AG04449 (cell line): Measurements from ENCODE around the gene MISP3.

Experiments used
- CTCF ChIA-PET: fragments of 350-600 bp; formaldehyde crosslinking; extraction: SDS; loops from one replicate; lab custom pipeline; 2021; ENCODE audit warnings: antibody characterized with exemption; lab: Yijun Ruan, JAX
- POLR2A ChIA-PET: fragments of 400-600, 350-600 bp; formaldehyde crosslinking; extraction: SDS; loops from one replicate; lab custom pipeline; 2020; ENCODE audit warnings: antibody characterized with exemption, inconsistent platforms; lab: Yijun Ruan, JAX
- DNase-seq: peaks from one replicate; pipeline ENCODE4 v3.0.0-alpha.2; 2010; ENCODE audit warnings: low read depth, low spot score
- H3K4me3 ChIP-seq: 2 replicates; pipeline ENCODE4 v1.5.1; 2011; ENCODE audit warnings: low read depth, mild to moderate bottlenecking, control low read depth, low read length
- TF ChIP-seq, protein P1 (sequence below): IDR thresholded peaks from one replicate; pipeline ENCODE4 v1.5.1; 2011; ENCODE audit warnings: mild to moderate bottlenecking, moderate library complexity, low read length, control low read depth, inconsistent platforms; ENCODE audit not compliant: insufficient read depth; ENCODE audit errors: missing control alignments

Gene MISP3

DNA sequence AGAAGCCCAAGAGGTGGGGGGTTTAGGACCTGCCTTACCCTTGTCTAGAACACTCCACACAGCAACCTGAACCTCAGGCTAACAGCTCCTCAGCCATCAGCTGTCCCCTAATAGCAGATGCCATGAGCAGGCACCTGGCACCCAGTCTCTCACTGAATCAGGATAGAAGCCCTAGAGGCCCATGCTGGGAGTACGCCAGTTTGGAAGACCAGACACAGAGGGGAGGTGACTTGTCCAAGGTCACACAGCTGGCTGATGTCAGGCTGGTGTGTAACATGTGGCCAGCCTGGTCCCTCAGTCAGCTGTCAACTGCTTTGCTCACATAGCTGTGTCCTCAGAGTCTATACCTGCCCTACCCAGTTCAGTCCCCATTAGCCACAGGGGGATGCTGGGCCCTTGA lies 30.7 kb downstream of the MISP3 start:
- ChIA-PET CTCF (interaction anchor here (1.1 kb wide), 1 partner anchor 11 kb away, joined by 3 read pairs; no protein-coding TSS in a partner anchor), POLR2A (no interaction called here)
- H3K4me3 ChIP-seq = no peak overlapping the region
- TF ChIP-seq, protein P1, sequence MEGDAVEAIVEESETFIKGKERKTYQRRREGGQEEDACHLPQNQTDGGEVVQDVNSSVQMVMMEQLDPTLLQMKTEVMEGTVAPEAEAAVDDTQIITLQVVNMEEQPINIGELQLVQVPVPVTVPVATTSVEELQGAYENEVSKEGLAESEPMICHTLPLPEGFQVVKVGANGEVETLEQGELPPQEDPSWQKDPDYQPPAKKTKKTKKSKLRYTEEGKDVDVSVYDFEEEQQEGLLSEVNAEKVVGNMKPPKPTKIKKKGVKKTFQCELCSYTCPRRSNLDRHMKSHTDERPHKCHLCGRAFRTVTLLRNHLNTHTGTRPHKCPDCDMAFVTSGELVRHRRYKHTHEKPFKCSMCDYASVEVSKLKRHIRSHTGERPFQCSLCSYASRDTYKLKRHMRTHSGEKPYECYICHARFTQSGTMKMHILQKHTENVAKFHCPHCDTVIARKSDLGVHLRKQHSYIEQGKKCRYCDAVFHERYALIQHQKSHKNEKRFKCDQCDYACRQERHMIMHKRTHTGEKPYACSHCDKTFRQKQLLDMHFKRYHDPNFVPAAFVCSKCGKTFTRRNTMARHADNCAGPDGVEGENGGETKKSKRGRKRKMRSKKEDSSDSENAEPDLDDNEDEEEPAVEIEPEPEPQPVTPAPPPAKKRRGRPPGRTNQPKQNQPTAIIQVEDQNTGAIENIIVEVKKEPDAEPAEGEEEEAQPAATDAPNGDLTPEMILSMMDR = no peak
- DNase-seq = no peak

DNA sequence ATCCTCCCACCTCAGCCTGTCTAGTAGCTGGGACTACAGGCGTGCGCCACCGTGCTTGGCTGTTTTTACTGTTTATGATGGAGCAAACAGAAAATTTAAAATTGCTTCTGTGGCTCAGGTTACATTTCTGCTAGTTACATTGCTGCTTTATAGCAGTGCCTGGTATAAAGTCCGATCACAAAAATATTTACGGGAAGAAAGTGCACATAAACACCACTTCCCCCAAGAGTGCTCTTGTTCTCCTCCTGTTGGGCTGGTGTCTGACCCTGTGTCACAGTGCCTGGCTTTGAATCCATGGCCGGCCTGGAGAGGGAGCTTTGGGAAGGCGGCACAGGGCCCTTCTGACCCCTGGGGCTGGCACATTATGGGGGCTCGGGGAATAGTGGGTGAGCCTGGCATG lies 33.1 kb downstream of the MISP3 start:
- ChIA-PET CTCF (interaction anchor here (0.9 to 1.2 kb wide), 2 partner anchors 10 to 226 kb away, joined by 3 read pairs; no protein-coding TSS in a partner anchor), POLR2A (no interaction called here)
- H3K4me3 ChIP-seq = no peak overlapping the region
- DNase-seq = no peak
- TF ChIP-seq, protein P1 = no peak

DNA sequence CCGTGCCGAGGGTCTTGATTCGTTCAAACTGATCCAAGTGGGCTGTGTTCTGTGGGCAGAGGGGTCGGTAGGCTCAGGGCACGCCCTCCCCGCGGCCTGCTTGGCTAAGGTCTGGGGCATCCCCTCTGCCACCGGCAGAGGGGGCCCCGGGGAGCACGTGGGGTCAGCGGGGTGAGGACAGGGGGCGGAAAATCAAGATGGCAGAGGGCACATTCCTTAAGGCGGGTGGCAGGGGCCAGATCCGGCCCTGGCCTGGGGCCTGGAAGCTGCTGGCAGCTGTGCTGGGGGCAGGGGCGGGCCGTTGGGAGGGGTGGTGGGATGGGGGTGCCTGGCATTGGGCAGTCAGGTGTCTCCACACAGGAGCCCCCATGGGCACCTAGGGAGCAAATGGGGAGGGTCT lies 34.3 kb downstream of the MISP3 start:
- TF ChIP-seq, protein P1 = no peak
- no peak overlapping the region for H3K4me3 ChIP-seq
- DNase-seq = no peak
- ChIA-PET CTCF (no interaction called here), POLR2A (no interaction called here)

DNA sequence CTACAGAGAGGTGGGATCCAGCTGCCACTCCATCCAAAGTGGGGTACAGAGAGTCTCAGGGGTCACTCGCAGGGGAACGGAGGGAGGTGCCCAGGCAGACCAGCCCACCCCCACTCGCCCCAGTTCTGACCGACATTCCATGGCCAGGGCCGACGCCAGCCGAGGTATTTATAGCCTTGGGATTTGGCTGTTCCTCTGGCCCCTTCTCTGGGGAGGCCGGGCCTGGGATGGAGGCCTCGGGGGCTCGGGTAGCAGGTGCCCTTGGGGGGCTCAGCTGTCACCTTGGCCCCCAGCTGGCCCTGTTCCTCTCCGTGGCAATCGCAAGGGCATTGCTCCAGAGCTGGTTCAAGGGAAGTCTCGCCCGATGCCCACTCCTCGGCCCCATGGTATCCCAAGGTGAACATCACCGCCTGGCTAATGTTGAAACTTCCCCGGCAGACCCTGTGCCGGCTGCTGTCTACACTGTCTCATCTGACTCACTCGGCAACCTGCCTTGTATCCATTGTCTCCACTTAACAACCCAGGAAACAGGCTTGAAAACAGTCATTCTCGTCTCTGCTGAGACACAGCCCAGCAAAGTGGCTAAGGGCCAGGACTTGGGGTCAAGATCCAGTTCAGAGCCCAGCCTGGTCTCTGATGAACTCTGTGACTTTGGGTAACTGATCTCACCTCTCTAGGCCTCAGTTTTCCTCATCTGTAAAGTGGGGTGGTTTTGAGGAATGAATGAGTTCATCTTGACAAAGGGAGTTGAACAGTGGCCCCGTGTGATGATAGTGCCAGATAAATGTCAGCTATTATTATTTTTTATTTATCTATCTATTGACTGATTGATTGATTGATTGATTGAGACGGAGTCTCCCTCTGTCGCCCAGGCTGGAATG lies 35.2 kb downstream of the MISP3 start:
- TF ChIP-seq, protein P1 = no peak
- ChIA-PET POLR2A (no interaction called here), CTCF (interaction anchor here (1.0 kb wide), 1 partner anchor 10 kb away, joined by 3 read pairs; no protein-coding TSS in a partner anchor)
- no peak overlapping the region for H3K4me3 ChIP-seq
- no peak for DNase-seq

DNA sequence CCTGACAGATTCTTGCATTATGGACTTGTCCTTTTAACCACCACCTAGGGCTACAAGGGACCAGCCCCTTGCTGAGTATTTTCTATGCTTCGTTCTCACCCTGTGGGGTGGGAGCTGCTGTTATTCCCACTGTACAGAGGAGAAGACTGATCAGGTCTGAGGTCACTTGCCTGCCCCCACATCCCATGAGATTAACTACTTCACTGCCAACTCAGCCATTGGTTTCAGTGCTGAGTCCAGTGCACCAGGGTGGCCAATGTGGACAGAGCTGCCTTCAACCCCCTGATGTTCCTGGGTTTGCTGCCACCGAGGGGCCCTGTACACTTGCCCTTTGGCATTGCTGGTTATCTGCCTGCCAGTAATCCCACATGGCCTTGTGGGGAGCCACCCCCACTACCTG lies 38.1 kb downstream of the MISP3 start:
- CTCF ChIA-PET = interaction anchor here (0.7 to 1.1 kb wide), 2 partner anchors 8 to 35 kb away, joined by 3 read pairs; no protein-coding TSS in a partner anchor
- POLR2A ChIA-PET = no interaction called here
- DNase-seq = no peak
- no peak overlapping the region for H3K4me3 ChIP-seq
- TF ChIP-seq, protein P1 = no peak

DNA sequence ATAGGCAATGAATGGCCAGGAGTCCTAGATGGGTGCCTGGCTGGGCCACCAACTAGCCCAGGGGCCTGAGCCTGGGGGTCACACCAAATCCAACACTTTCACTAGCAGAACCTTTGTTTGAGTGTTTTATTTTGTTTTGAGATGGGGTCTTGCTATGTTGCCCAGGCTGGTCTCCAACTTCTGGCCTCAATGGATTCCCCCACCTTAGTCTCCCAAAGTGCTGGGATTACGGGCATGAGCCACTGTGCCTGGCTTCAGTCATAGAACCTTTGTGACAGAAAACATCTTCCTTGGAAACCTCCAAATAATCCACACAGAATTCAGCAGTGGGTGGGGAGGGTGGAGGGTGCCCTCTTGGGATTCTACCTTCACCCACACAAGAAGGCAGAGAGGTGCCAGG lies 38.9 kb downstream of the MISP3 start:
- ChIA-PET CTCF (no interaction called here), POLR2A (no interaction called here)
- DNase-seq = no peak
- H3K4me3 ChIP-seq = no peak overlapping the region
- TF ChIP-seq, protein P1 = no peak
